GM12878 (cell line): ENCODE measurements around the gene SLC25A47. TPM values are rescaled to one million over a fixed set of nuclear protein-coding genes. Genes with fewer than 3 reads are reported as not detected.
A peak's percentile ranks its signal among the peaks of the same experiment; 100 is the strongest.

Source experiments
- ATAC-seq: fragments of 200-7000 bp; cut with Tn5 transposase; 3 replicates; pipeline ENCODE4 v1.9.1; 2020; ENCODE audit warnings: mild to moderate bottlenecking, moderate library complexity
- BruUV-seq: library from RNA; stranded (reverse); fragments of 400-500 nt; replicated peaks from 2 replicates; lab custom pipeline; 2021; lab: Mats Ljungman, UMichigan
- CTCF ChIA-PET: fragments of 300-600 bp; sonication (Branson Sonifier 250); formaldehyde crosslinking; extraction: SDS; loops from one replicate; lab custom pipeline; 2021; ENCODE audit warnings: inconsistent platforms; lab: Yijun Ruan, JAX
- POLR2A ChIA-PET: fragments of 350-600 bp; formaldehyde crosslinking; extraction: SDS; loops from one replicate; lab custom pipeline; 2021; ENCODE audit warnings: inconsistent platforms; lab: Charles Lee
- RAD21 ChIA-PET: fragments of 300-600 bp; sonication (Branson Sonifier 250); formaldehyde crosslinking; loops from one replicate; lab custom pipeline; 2023; ENCODE audit warnings: antibody characterized with exemption; ENCODE audit not compliant: unreplicated experiment; lab: Charles Lee
- SMC1A ChIA-PET: fragments of 300-600 bp; sonication (Branson Sonifier 250); formaldehyde crosslinking; loops from one replicate; lab custom pipeline; 2023; ENCODE audit not compliant: unreplicated experiment, uncharacterized antibody; lab: Charles Lee
- DNase-seq: peaks from one replicate; pipeline ENCODE4 v3.0.0-alpha.2; 2011; ENCODE audit warnings: low read depth, low spot score
- FAIRE-seq: peaks from 3 replicates; lab custom pipeline; 2011; peaks lifted over from hg19 to GRCh38; lab: Jason Lieb, UNC
- H2AFZ ChIP-seq: 2 replicates; pipeline ENCODE4 v1.6.0; 2011; ENCODE audit warnings: low read depth, low read length, control low read depth; ENCODE audit not compliant: control insufficient read depth
- H3K27ac ChIP-seq: 2 replicates; pipeline ENCODE4 v1.5.1; 2011; ENCODE audit warnings: control low read depth; ENCODE audit not compliant: control insufficient read depth, insufficient read depth
- H3K27me3 ChIP-seq, 2 experiments: replicated peaks in 1 of 2; 2 replicates each; pipeline versions ENCODE4 v1.6.0 to v1.6.1; 2011; ENCODE audit warnings: low read length in 1 of 2; ENCODE audit not compliant: control insufficient read depth in 2 of 2, insufficient read depth in 2 of 2
- H3K36me3 ChIP-seq, 2 experiments: 2 replicates each; pipeline ENCODE4 v1.5.1; 2011; ENCODE audit warnings: low read length in 1 of 2; ENCODE audit not compliant: control insufficient read depth in 2 of 2, insufficient read depth in 2 of 2
- H3K4me1 ChIP-seq: 2 replicates; pipeline ENCODE4 v1.6.1; 2011; ENCODE audit warnings: mild to moderate bottlenecking, low read length, moderate library complexity, mixed read lengths; ENCODE audit not compliant: control insufficient read depth, insufficient read depth
- H3K4me2 ChIP-seq: 2 replicates; pipeline ENCODE4 v1.6.0; 2011; ENCODE audit warnings: control low read depth; ENCODE audit not compliant: control insufficient read depth, insufficient read depth
- H3K4me3 ChIP-seq: fragments of 200-600 bp; sonication (generic); 2 replicates; pipeline ENCODE4 v1.5.1; 2016
- H3K79me2 ChIP-seq: 2 replicates; pipeline ENCODE4 v1.6.0; 2011; ENCODE audit warnings: low read length; ENCODE audit not compliant: control insufficient read depth, insufficient read depth
- H3K9ac ChIP-seq: 2 replicates; pipeline ENCODE4 v1.8.0; 2011; ENCODE audit warnings: low read length, control low read depth, mixed read lengths; ENCODE audit not compliant: control insufficient read depth, insufficient read depth
- H3K9me3 ChIP-seq: replicated peaks from 3 replicates; pipeline ENCODE4 v1.5.1; 2011; ENCODE audit warnings: mild to moderate bottlenecking, low read length; ENCODE audit not compliant: control insufficient read depth, insufficient read depth
- H4K20me1 ChIP-seq: 2 replicates; pipeline ENCODE4 v1.6.0; 2011; ENCODE audit not compliant: control insufficient read depth, insufficient read depth
- BCL3 ChIP-seq: IDR thresholded peaks from 2 replicates; pipeline ENCODE4 v1.6.1; 2011; ENCODE audit warnings: borderline replicate concordance, low read depth, mild to moderate bottlenecking, moderate library complexity, low read length; ENCODE audit not compliant: insufficient read depth, poor library complexity, severe bottlenecking
- CHD1 ChIP-seq: IDR thresholded peaks from 2 replicates; pipeline ENCODE4 v1.6.1; 2012; ENCODE audit warnings: low read depth, low read length, improper control_type of control experiment
- CREB1 ChIP-seq: IDR thresholded peaks from 2 replicates; pipeline ENCODE4 v1.6.1; 2012; ENCODE audit warnings: low read depth, mild to moderate bottlenecking, inconsistent platforms
- CREM ChIP-seq: IDR thresholded peaks from 2 replicates; pipeline ENCODE4 v1.6.1; 2014; ENCODE audit warnings: antibody characterized with exemption, low read depth
- ESRRA ChIP-seq: IDR thresholded peaks from 2 replicates; pipeline ENCODE4 v1.6.1; 2012; ENCODE audit warnings: mild to moderate bottlenecking, low read length, improper control_type of control experiment
- HDAC6 ChIP-seq: fragments of 200-600 bp; sonication (generic); IDR thresholded peaks from one replicate; pipeline ENCODE4 v1.8.0; 2017; ENCODE audit warnings: antibody characterized with exemption; ENCODE audit not compliant: unreplicated experiment
- LARP7 ChIP-seq: fragments of 450-650 bp; IDR thresholded peaks from 2 replicates; pipeline ENCODE4 v1.6.1; 2017; ENCODE audit warnings: mild to moderate bottlenecking
- MEF2A ChIP-seq: IDR thresholded peaks from 2 replicates; pipeline ENCODE4 v1.6.1; 2011; ENCODE audit warnings: low read depth, mild to moderate bottlenecking, low read length, moderate library complexity; ENCODE audit not compliant: insufficient read depth
- MEF2B ChIP-seq: fragments of 450-650 bp; IDR thresholded peaks from 2 replicates; pipeline ENCODE4 v1.6.1; 2018; ENCODE audit warnings: mild to moderate bottlenecking, moderate library complexity; ENCODE audit not compliant: partially characterized antibody, poor library complexity, severe bottlenecking
- PAX8 ChIP-seq: fragments of 450-650 bp; IDR thresholded peaks from 2 replicates; pipeline ENCODE4 v1.6.1; 2017; ENCODE audit warnings: mild to moderate bottlenecking, moderate library complexity
- RAD51 ChIP-seq: fragments of 450-650 bp; IDR thresholded peaks from 2 replicates; pipeline ENCODE4 v1.6.1; 2016; ENCODE audit warnings: moderate library complexity, mild to moderate bottlenecking, inconsistent platforms
- RELA ChIP-seq: fragments of 450-650 bp; IDR thresholded peaks from 2 replicates; pipeline ENCODE4 v1.8.0; 2014; ENCODE audit warnings: borderline replicate concordance; ENCODE audit not compliant: partially characterized antibody
- SREBF1 ChIP-seq: IDR thresholded peaks from 2 replicates; pipeline ENCODE4 v1.6.1; 2012; ENCODE audit warnings: mild to moderate bottlenecking, low read length
- USF2 ChIP-seq: IDR thresholded peaks from 2 replicates; pipeline ENCODE4 v1.6.1; 2011; ENCODE audit warnings: low read depth, low read length, improper control_type of control experiment, borderline replicate concordance
- ZNF24 ChIP-seq: fragments of 450-650 bp; IDR thresholded peaks from 2 replicates; pipeline ENCODE4 v1.6.1; 2017; ENCODE audit warnings: antibody characterized with exemption, mild to moderate bottlenecking
- ZNF274 ChIP-seq: IDR thresholded peaks from one replicate; pipeline ENCODE4 v1.8.0; 2011; ENCODE audit not compliant: insufficient read length, insufficient read depth
- ZNF687 ChIP-seq: fragments of 450-650 bp; IDR thresholded peaks from 2 replicates; pipeline ENCODE4 v1.6.1; 2017; ENCODE audit warnings: mild to moderate bottlenecking, moderate library complexity
- WGBS: methylation state at CpG from one replicate; pipeline ENCODE4 v1.1.6; 2016; ENCODE audit warnings: low lambda C conversion rate; ENCODE audit not compliant: insufficient replicate concordance, insufficient coverage; ENCODE audit errors: missing lambda C conversion rate; 5-methylcytosine and 5-hydroxymethylcytosine counted together
- in situ Hi-C: fragments of 300-500 bp; cut with MboI; formaldehyde crosslinking; loops from 9 replicates; pipeline ENCODE4 v1.14.3; 2018; ENCODE audit warnings: mixed read lengths
- intact Hi-C: fragments of 100-400 bp; cut with micrococcal nuclease; formaldehyde crosslinking; loops from one replicate; pipeline ENCODE4 v1.14.2; 2022; ENCODE audit not compliant: unreplicated experiment
- polyA plus RNA-seq, 11 experiments: library from polyadenylated mRNA; depleted of rRNA in 4 of 11; unstranded in 6 of 11; stranded (reverse) in 5 of 11; fragments of >200 nt; fragmentation: Nextera tagmentation in 4 of 11; fragmentation: Illumina TruSeq in 1 of 11; extraction: Ambion mirVana in 4 of 11; extraction: Trizol in 1 of 11; gene quantifications; 1 replicate in 1 of 11; 2 replicates in 10 of 11; pipeline versions ENCODE4 v1.2.1 to v1.2.3, GENCODE V29; 2011 to 2016; ENCODE audit warnings: inconsistent platforms in 2 of 11, missing spikeins in 2 of 11, low read depth in 1 of 11
- total RNA-seq, 4 experiments: library from RNA; depleted of rRNA in 3 of 4; stranded (reverse); fragments of >200 nt in 3 of 4; fragmentation: Illumina TruSeq in 1 of 4; extraction: Trizol in 1 of 4; gene quantifications; 2 replicates each; pipeline versions ENCODE4 v1.2.1 to v1.2.3, GENCODE V29; 2013 to 2021

The SLC25A47 gene
- total and polyA plus RNA-seq, 10 of the 15 experiments (the other 5 are each of a cell fraction or from before 2014, with no cell fraction given): 0.14 TPM; not detected in 9

GRCh38 chr14:100361626-100362025, 38.5 kb downstream of the SLC25A47 start (continued):
- TF ChIP-seq MEF2A (no peak), CREM (no peak), ESRRA (no peak), PAX8 (no peak), ZNF274 (no peak)

- WGBS: 100% methylated on average over 1 of the region's 1 CpG
- no peak overlapping the region for H3K4me3 ChIP-seq
- in situ Hi-C loops (no loop called here), intact Hi-C loops (no loop called here)
- no peak overlapping the region for H2AFZ ChIP-seq
- TSS peak; percentile 13 for BruUV-seq
- ATAC-seq (no peak), FAIRE-seq (no peak), DNase-seq (no peak)
- POLR2A ChIA-PET: interaction anchor here (1.8 kb wide), 1 partner anchor 8 kb away, joined by 6 read pairs; no protein-coding TSS in a partner anchor
- H4K20me1 ChIP-seq: no peaks in the 10 kb centered on the region
- no peaks in the 10 kb centered on the region; the same call in 1 of the 2 replicates for H3K4me1 ChIP-seq
- CTCF ChIA-PET: interaction anchor here (0.8 to 1.0 kb wide), 3 partner anchors 9 to 93 kb away, joined by 3 read pairs; no protein-coding TSS in a partner anchor
- RAD21 ChIA-PET: interaction anchor here (1.0 kb wide), 1 partner anchor 15 kb away, joined by 3 read pairs; no protein-coding TSS in a partner anchor
- H3K4me2 ChIP-seq: no peak overlapping the region
- SMC1A ChIA-PET: interaction anchor here (1.0 to 2.9 kb wide), 4 partner anchors 10 to 153 kb away, joined by 3 to 15 read pairs (median 7); a partner anchor contains a TSS
- H3K27me3 ChIP-seq: no peaks in the 10 kb centered on the region
- peaks cover 7 to 36% of the 10 kb centered on the region in 2 experiments for H3K36me3 ChIP-seq
- H3K27ac ChIP-seq: no peak overlapping the region
- H3K79me2 ChIP-seq: no peaks in the 10 kb centered on the region
- no peaks in the 10 kb centered on the region for H3K9me3 ChIP-seq
- no peak overlapping the region for H3K9ac ChIP-seq
- TF ChIP-seq ZNF687 (no peak), RELA (no peak), BCL3 (no peak), CREB1 (no peak), SREBF1 (no peak), HDAC6 (no peak), LARP7 (no peak), RAD51 (no peak), CHD1 (no peak), ZNF24 (no peak), USF2 (no peak), MEF2B (no peak)
Measured at GRCh38 chr14:100362311-100362927, 39.3 kb downstream of the SLC25A47 start.
